TTC549 (cell line): Measurements from ENCODE around the gene TST.
"Not testable (repeated sequence)": the region's sequence is repeated elsewhere in the genome, so short reads cannot be mapped to it uniquely, and the experiment has no call there.

Experiments
- FAIRE-seq: peaks from 2 replicates; lab custom pipeline; 2012; peaks lifted over from hg19 to GRCh38; lab: Jason Lieb, UNC

Gene TST

GRCh38 chr22:37014415-37014806 is 4.8 kb downstream of the TST start:
- no peak for FAIRE-seq

- no peak for FAIRE-seq
Observed at GRCh38 chr22:37012956-37013355, 6.3 kb downstream of the TST start.

GRCh38 chr22:37012262-37012904 is 6.9 kb downstream of the TST start:
- FAIRE-seq, result no peak

GRCh38 chr22:37011472-37011871 is 7.8 kb downstream of the TST start:
- FAIRE-seq, result no peak

- no peak for FAIRE-seq
Observed at GRCh38 chr22:37010976-37011375, 8.3 kb downstream of the TST start.

GRCh38 chr22:37010174-37010573 is 9.1 kb downstream of the TST start:
- FAIRE-seq, result no peak

- no peak for FAIRE-seq
Observed at GRCh38 chr22:37009490-37009889, 9.8 kb downstream of the TST start.

GRCh38 chr22:37008365-37008764 is 10.9 kb downstream of the TST start:
- no peak for FAIRE-seq

GRCh38 chr22:37007651-37008050 is 11.6 kb downstream of the TST start:
- FAIRE-seq, result no peak

GRCh38 chr22:37002633-37003032 is 16.6 kb downstream of the TST start:
- no peak for FAIRE-seq

GRCh38 chr22:37001826-37002225 is 17.4 kb downstream of the TST start:
- no peak for FAIRE-seq

- FAIRE-seq, result no peak
Observed at GRCh38 chr22:37000676-37001534, 18.3 kb downstream of the TST start.

GRCh38 chr22:36999463-36999862 is 19.8 kb downstream of the TST start:
- FAIRE-seq, result no peak

- FAIRE-seq, result no peak
Observed at GRCh38 chr22:36998620-36999351, 20.5 kb downstream of the TST start.

- FAIRE-seq, result no peak
Observed at GRCh38 chr22:36997746-36998145, 21.5 kb downstream of the TST start.

- FAIRE-seq, result no peak
Observed at GRCh38 chr22:36991206-36991605, 28.0 kb downstream of the TST start.

- no peak for FAIRE-seq
Observed at GRCh38 chr22:36990457-36990856, 28.8 kb downstream of the TST start.

GRCh38 chr22:36989012-36989411 is 30.2 kb downstream of the TST start:
- not testable (repeated sequence) for FAIRE-seq

- FAIRE-seq, result no peak
Observed at GRCh38 chr22:36988075-36988832, 31.0 kb downstream of the TST start.

- FAIRE-seq, result no peak
Observed at GRCh38 chr22:36986242-36986821, 32.9 kb downstream of the TST start.

- FAIRE-seq, result no peak
Observed at GRCh38 chr22:36985211-36985889, 33.9 kb downstream of the TST start.
